WTC11 (cell line): ENCODE data around the gene SLC13A4. TPM values are rescaled to one million over a fixed set of nuclear protein-coding genes. Genes with fewer than 3 reads are reported as not detected.

Experiments used
- ATAC-seq: fragments of 200-7000 bp; cut with Tn5 transposase; 2 replicates; pipeline ENCODE4 v1.10.0; 2021; ENCODE audit warnings: mild to moderate bottlenecking, moderate library complexity
- CTCF ChIA-PET: fragments of 300-600 bp; sonication (Branson Sonifier 250); formaldehyde crosslinking; loops from one replicate; lab custom pipeline; 2021; ENCODE audit warnings: antibody characterized with exemption; lab: Charles Lee
- POLR2A ChIA-PET: fragments of 350-600 bp; sonication (Branson Sonifier 250); formaldehyde crosslinking; loops from one replicate; lab custom pipeline; 2021; ENCODE audit warnings: antibody characterized with exemption; lab: Charles Lee
- DNase-seq: peaks from one replicate; pipeline ENCODE4 v3.0.0; 2021; ENCODE audit warnings: low spot score
- H3K27ac Mint-ChIP-seq: 2 replicates; pipeline ENCODE4 v1.8.0; 2021; ENCODE audit warnings: mixed read lengths
- H3K27me3 Mint-ChIP-seq: 2 replicates; pipeline ENCODE4 v1.8.0; 2021; ENCODE audit warnings: low read depth, mild to moderate bottlenecking, moderate library complexity, mixed read lengths
- H3K36me3 Mint-ChIP-seq: 2 replicates; pipeline ENCODE4 v1.8.0; 2021; ENCODE audit warnings: mixed read lengths
- H3K4me1 Mint-ChIP-seq: 2 replicates; pipeline ENCODE4 v1.8.0; 2022; ENCODE audit warnings: mixed read lengths
- H3K4me3 Mint-ChIP-seq: 2 replicates; pipeline ENCODE4 v1.8.0; 2021; ENCODE audit warnings: mild to moderate bottlenecking, moderate library complexity, mixed read lengths
- H3K9me3 Mint-ChIP-seq: 2 replicates; pipeline ENCODE4 v1.8.0; 2021; ENCODE audit warnings: mixed read lengths
- CBFB ChIP-seq: sonication (generic); formaldehyde crosslinking; IDR thresholded peaks from 2 replicates; pipeline ENCODE4 v1.8.1; 2022; ENCODE audit warnings: mild to moderate bottlenecking, low read depth, missing genetic modification reagents
- ESRRA ChIP-seq: sonication (generic); formaldehyde crosslinking; IDR thresholded peaks from 2 replicates; pipeline ENCODE4 v1.8.1; 2022; ENCODE audit warnings: mild to moderate bottlenecking, missing genetic modification reagents, borderline replicate concordance
- JAZF1 ChIP-seq: fragments of 250-450 bp; sonication (Bioruptor Pico); IDR thresholded peaks from 2 replicates; pipeline ENCODE4 v1.9.0; 2021; ENCODE audit warnings: moderate library complexity, mild to moderate bottlenecking, inconsistent platforms
- MXD4 ChIP-seq: fragments of 250-450 bp; sonication (Bioruptor Pico); IDR thresholded peaks from 2 replicates; pipeline ENCODE4 v1.8.0; 2021; ENCODE audit warnings: mild to moderate bottlenecking, moderate library complexity, borderline replicate concordance
- PREB ChIP-seq: sonication (generic); formaldehyde crosslinking; IDR thresholded peaks from 2 replicates; pipeline ENCODE4 v1.8.1; 2022; ENCODE audit warnings: mild to moderate bottlenecking, missing genetic modification reagents, moderate library complexity, borderline replicate concordance
- RELA ChIP-seq: sonication (generic); formaldehyde crosslinking; IDR thresholded peaks from 2 replicates; pipeline ENCODE4 v1.8.1; 2022; ENCODE audit warnings: missing genetic modification reagents, mild to moderate bottlenecking, borderline replicate concordance
- SMAD3 ChIP-seq: sonication (generic); formaldehyde crosslinking; IDR thresholded peaks from 2 replicates; pipeline ENCODE4 v1.8.0; 2022; ENCODE audit warnings: missing genetic modification reagents, mild to moderate bottlenecking, borderline replicate concordance
- SMAD4 ChIP-seq: sonication (generic); formaldehyde crosslinking; IDR thresholded peaks from 2 replicates; pipeline ENCODE4 v1.8.0; 2022; ENCODE audit warnings: mild to moderate bottlenecking, missing genetic modification reagents
- USF2 ChIP-seq: sonication (generic); formaldehyde crosslinking; IDR thresholded peaks from 2 replicates; pipeline ENCODE4 v1.8.1; 2023; ENCODE audit warnings: mild to moderate bottlenecking, missing genetic modification reagents, moderate library complexity
- ZNF232 ChIP-seq: sonication (generic); formaldehyde crosslinking; IDR thresholded peaks from 2 replicates; pipeline ENCODE4 v1.8.0; 2022; ENCODE audit warnings: mild to moderate bottlenecking, missing genetic modification reagents
- ZNF425 ChIP-seq: fragments of 250-450 bp; sonication (Bioruptor Pico); conservative IDR thresholded peaks from 2 replicates; pipeline ENCODE4 v1.9.0; 2021; ENCODE audit warnings: mild to moderate bottlenecking
- total RNA-seq: library from RNA; stranded (reverse); gene quantifications from 3 replicates; pipeline ENCODE4 v1.2.3, GENCODE V29; 2021
- TF ChIP-seq, protein P1 (sequence below): sonication (generic); formaldehyde crosslinking; IDR thresholded peaks from 2 replicates; pipeline ENCODE4 v1.8.0; 2022; ENCODE audit warnings: mild to moderate bottlenecking, missing genetic modification reagents
- TF ChIP-seq, protein P2 (sequence below): sonication (generic); formaldehyde crosslinking; IDR thresholded peaks from 2 replicates; pipeline ENCODE4 v1.8.0; 2023; ENCODE audit warnings: missing genetic modification reagents, mild to moderate bottlenecking, borderline replicate concordance
- TF ChIP-seq, protein P3 (sequence below): fragments of 250-450 bp; sonication (Bioruptor Pico); IDR thresholded peaks from 2 replicates; pipeline ENCODE4 v1.9.0; 2021; ENCODE audit warnings: mild to moderate bottlenecking, borderline replicate concordance
- TF ChIP-seq, protein P4 (sequence below): sonication (generic); formaldehyde crosslinking; IDR thresholded peaks from 2 replicates; pipeline ENCODE4 v1.8.1; 2023; ENCODE audit warnings: mild to moderate bottlenecking, missing genetic modification reagents, borderline replicate concordance

Gene SLC13A4
- total RNA-seq, 1 experiment from 2014 or later, result 1.6 TPM

- TF ChIP-seq SMAD3 (no peak), USF2 (CRISPR knock-in tag) (no peak)
- TF ChIP-seq, protein P1, sequence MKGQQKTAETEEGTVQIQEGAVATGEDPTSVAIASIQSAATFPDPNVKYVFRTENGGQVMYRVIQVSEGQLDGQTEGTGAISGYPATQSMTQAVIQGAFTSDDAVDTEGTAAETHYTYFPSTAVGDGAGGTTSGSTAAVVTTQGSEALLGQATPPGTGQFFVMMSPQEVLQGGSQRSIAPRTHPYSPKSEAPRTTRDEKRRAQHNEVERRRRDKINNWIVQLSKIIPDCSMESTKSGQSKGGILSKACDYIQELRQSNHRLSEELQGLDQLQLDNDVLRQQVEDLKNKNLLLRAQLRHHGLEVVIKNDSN (CRISPR knock-in tag), result no peak
These were observed 3.1 kb upstream of the SLC13A4 start (continued) for GRCh38 chr7:135731131-135731530.

- ChIA-PET POLR2A (no interaction called here), CTCF (interaction anchor here (2.3 to 5.7 kb wide), 2 partner anchors 9 to 18 kb away, joined by 22 to 49 read pairs; no protein-coding TSS in a partner anchor)
- Mint-ChIP-seq H3K36me3 (no peaks in the 10 kb centered on the region), H3K9me3 (no peaks in the 10 kb centered on the region), H3K27me3 (no peaks in the 10 kb centered on the region; the same call in 1 of the 2 replicates), H3K4me3 (no peak overlapping the region), H3K27ac (no peak overlapping the region), H3K4me1 (peaks cover 19% of the 10 kb centered on the region)
- no peak for DNase-seq
- ATAC-seq, result no peak
- TF ChIP-seq, protein P2, sequence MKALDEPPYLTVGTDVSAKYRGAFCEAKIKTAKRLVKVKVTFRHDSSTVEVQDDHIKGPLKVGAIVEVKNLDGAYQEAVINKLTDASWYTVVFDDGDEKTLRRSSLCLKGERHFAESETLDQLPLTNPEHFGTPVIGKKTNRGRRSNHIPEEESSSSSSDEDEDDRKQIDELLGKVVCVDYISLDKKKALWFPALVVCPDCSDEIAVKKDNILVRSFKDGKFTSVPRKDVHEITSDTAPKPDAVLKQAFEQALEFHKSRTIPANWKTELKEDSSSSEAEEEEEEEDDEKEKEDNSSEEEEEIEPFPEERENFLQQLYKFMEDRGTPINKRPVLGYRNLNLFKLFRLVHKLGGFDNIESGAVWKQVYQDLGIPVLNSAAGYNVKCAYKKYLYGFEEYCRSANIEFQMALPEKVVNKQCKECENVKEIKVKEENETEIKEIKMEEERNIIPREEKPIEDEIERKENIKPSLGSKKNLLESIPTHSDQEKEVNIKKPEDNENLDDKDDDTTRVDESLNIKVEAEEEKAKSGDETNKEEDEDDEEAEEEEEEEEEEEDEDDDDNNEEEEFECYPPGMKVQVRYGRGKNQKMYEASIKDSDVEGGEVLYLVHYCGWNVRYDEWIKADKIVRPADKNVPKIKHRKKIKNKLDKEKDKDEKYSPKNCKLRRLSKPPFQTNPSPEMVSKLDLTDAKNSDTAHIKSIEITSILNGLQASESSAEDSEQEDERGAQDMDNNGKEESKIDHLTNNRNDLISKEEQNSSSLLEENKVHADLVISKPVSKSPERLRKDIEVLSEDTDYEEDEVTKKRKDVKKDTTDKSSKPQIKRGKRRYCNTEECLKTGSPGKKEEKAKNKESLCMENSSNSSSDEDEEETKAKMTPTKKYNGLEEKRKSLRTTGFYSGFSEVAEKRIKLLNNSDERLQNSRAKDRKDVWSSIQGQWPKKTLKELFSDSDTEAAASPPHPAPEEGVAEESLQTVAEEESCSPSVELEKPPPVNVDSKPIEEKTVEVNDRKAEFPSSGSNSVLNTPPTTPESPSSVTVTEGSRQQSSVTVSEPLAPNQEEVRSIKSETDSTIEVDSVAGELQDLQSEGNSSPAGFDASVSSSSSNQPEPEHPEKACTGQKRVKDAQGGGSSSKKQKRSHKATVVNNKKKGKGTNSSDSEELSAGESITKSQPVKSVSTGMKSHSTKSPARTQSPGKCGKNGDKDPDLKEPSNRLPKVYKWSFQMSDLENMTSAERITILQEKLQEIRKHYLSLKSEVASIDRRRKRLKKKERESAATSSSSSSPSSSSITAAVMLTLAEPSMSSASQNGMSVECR, result no peak
- TF ChIP-seq, protein P3, sequence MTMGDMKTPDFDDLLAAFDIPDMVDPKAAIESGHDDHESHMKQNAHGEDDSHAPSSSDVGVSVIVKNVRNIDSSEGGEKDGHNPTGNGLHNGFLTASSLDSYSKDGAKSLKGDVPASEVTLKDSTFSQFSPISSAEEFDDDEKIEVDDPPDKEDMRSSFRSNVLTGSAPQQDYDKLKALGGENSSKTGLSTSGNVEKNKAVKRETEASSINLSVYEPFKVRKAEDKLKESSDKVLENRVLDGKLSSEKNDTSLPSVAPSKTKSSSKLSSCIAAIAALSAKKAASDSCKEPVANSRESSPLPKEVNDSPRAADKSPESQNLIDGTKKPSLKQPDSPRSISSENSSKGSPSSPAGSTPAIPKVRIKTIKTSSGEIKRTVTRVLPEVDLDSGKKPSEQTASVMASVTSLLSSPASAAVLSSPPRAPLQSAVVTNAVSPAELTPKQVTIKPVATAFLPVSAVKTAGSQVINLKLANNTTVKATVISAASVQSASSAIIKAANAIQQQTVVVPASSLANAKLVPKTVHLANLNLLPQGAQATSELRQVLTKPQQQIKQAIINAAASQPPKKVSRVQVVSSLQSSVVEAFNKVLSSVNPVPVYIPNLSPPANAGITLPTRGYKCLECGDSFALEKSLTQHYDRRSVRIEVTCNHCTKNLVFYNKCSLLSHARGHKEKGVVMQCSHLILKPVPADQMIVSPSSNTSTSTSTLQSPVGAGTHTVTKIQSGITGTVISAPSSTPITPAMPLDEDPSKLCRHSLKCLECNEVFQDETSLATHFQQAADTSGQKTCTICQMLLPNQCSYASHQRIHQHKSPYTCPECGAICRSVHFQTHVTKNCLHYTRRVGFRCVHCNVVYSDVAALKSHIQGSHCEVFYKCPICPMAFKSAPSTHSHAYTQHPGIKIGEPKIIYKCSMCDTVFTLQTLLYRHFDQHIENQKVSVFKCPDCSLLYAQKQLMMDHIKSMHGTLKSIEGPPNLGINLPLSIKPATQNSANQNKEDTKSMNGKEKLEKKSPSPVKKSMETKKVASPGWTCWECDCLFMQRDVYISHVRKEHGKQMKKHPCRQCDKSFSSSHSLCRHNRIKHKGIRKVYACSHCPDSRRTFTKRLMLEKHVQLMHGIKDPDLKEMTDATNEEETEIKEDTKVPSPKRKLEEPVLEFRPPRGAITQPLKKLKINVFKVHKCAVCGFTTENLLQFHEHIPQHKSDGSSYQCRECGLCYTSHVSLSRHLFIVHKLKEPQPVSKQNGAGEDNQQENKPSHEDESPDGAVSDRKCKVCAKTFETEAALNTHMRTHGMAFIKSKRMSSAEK (CRISPR knock-in tag), result no peak
- TF ChIP-seq PREB (no peak), MXD4 (no peak), RELA (CRISPR knock-in tag) (no peak), CBFB (CRISPR knock-in tag) (no peak), SMAD4 (CRISPR knock-in tag) (no peak), JAZF1 (CRISPR knock-in tag) (no peak), ZNF425 (CRISPR knock-in tag) (no peak), ZNF232 (no peak), ESRRA (CRISPR knock-in tag) (no peak)
- TF ChIP-seq, protein P4, sequence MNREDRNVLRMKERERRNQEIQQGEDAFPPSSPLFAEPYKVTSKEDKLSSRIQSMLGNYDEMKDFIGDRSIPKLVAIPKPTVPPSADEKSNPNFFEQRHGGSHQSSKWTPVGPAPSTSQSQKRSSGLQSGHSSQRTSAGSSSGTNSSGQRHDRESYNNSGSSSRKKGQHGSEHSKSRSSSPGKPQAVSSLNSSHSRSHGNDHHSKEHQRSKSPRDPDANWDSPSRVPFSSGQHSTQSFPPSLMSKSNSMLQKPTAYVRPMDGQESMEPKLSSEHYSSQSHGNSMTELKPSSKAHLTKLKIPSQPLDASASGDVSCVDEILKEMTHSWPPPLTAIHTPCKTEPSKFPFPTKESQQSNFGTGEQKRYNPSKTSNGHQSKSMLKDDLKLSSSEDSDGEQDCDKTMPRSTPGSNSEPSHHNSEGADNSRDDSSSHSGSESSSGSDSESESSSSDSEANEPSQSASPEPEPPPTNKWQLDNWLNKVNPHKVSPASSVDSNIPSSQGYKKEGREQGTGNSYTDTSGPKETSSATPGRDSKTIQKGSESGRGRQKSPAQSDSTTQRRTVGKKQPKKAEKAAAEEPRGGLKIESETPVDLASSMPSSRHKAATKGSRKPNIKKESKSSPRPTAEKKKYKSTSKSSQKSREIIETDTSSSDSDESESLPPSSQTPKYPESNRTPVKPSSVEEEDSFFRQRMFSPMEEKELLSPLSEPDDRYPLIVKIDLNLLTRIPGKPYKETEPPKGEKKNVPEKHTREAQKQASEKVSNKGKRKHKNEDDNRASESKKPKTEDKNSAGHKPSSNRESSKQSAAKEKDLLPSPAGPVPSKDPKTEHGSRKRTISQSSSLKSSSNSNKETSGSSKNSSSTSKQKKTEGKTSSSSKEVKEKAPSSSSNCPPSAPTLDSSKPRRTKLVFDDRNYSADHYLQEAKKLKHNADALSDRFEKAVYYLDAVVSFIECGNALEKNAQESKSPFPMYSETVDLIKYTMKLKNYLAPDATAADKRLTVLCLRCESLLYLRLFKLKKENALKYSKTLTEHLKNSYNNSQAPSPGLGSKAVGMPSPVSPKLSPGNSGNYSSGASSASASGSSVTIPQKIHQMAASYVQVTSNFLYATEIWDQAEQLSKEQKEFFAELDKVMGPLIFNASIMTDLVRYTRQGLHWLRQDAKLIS (CRISPR knock-in tag), result no peak
These were observed 1.2 kb upstream of the SLC13A4 start for GRCh38 chr7:135729230-135729629.
